ENCODE measurements around the gene PKNOX1.
"Not testable (repeated sequence)": the region's sequence is repeated elsewhere in the genome, so short reads cannot be mapped to it uniquely, and the experiment has no call there.

Gene PKNOX1

DNA sequence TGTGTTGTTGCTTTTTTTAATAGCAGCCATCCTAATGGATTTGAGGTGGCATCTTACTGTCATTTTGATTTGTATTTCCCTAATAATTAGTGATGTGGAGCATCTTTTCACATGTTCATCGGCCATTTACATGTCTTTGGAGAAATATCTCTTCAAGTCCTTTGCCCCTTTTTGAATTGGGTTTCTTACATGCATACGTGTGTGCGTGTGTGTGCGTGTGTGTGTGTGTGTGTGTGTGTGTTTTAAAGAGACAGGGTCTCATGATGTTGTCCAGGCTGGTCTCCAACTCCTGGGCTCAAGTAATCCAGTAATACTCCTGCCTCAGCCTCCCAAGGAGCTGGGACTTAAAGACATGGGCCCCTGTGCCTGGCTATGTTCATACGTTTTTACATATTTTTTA lies 9.5 kb downstream of the PKNOX1 start:
- no peak for DNase-seq (ENCODE audit: low spot score)

DNA sequence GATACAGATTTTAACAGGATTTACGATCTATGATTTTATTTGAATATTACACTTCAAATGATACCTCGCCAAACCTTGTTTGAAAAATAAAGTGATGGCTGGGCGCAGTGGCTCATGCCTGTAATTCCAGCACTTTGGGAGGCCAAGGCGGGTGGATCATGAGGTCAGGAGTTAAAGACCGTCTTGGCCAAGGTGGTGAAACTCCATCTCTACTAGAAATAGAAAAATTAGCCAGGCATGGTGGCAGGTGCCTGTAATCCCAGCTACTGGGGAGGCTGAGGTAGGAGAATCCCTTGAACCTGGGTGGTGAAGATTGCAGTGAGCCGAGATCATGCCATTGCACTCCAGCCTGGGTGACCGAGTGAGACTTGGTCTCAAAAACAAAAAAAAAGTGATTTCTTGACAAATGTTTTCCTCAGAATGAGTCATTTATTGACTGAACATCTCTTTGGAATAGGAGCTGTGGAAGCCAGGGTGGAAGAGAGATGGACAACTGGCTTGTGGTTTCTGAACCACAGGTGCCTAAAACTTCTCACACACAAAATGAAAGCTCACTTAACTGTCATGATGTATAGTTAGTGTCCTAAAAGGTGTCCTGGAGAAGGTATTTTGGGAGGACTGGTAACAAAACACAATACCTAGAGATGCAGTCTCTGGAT lies 11.9 kb downstream of the PKNOX1 start:
- DNase-seq (ENCODE audit: low spot score): no peak

DNA sequence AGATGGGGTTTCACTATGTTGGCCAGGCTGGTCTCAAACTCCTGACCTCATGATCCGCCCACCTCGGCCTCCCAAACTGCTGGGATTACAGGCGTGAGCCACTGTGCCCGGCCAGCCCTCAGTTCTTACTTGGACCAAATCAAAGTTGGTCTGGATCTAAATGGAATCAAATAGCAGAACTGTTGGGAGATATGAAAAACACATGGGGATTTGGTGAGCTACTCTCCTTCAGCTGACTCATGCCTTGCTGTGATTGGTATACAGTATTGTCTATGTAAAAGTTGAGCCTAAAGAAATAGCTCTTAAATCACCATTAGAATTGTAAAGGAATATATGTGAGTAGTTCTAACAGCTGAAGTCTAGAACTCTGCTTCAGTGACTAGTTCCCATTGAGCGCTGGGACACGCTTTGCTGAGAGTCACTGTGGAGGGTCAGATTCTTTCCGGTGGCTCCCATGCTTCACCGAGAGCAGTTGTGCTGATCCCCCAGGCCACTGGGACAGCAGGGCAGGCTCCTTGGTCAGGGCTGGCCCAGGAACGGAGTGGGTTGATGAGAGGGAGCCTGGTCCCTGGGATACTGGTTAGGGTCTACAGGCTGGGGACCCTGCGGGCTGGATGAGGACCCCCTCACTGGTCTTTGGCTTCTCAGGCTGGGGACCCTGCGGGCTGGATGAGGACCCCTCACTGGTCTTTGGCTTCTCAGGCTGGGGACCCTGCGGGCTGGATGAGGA lies 14.0 kb downstream of the PKNOX1 start:
- no peak for DNase-seq (ENCODE audit: low spot score)

DNA sequence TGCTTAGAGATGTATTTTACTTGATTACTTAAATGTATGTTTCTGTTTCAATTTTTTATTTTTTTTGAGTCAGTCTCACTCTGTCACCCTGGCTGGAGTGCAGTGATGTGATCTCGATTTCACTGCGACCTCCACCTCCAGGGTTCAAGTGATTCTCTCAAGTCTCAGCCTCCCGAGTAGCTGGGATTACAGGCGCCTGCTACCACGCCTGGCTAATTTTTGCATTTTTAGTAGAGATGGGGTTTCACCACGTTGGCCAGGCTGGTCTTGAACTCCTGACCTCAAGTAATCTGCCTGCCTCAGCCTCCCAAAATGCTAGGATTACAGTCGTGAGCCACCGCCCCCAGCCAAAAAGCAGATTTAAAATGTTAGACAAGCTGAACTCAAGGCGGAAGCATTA lies 15.0 kb downstream of the PKNOX1 start:
- not testable (repeated sequence) for DNase-seq (ENCODE audit: low spot score)

DNA sequence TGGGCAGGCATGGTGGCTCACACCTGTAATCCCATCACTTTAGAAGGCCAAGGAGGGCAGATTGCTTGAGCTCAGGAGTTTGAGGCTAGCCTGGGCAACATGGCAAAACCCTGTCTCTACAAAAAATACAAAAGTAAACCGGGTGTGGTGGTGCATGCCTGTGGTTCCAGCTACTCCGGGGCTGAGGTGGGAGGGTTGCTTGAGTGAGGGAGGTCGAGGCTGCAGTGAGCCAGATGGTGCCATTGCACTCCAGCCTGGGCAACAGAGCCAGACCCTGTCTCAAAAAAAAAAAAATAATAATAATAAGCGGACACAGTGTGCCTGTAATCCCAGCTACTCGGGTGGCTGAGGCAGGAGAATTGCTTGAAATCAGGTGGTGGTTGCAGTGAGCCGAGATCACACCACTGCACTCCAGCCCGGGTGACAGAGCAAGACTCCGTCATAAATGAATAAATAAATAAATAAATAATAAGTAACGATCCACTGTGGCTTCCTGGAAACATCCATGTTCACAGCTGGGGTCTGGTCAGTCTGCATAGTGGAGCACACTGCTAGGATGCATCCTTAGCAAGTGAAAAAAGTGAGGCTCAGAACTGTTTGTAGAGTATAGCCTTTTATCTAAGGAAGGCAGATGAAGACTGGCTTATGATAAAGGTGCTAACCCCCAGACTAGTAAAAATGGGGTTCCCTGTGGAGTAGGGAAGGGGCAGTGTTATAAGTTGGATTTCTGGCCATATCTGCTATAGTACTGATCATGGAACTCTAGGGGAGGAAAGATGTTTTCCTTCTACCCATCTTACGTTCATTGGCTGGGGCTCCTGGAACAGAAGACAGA lies 15.7 kb downstream of the PKNOX1 start:
- DNase-seq (ENCODE audit: low spot score): no peak

DNA sequence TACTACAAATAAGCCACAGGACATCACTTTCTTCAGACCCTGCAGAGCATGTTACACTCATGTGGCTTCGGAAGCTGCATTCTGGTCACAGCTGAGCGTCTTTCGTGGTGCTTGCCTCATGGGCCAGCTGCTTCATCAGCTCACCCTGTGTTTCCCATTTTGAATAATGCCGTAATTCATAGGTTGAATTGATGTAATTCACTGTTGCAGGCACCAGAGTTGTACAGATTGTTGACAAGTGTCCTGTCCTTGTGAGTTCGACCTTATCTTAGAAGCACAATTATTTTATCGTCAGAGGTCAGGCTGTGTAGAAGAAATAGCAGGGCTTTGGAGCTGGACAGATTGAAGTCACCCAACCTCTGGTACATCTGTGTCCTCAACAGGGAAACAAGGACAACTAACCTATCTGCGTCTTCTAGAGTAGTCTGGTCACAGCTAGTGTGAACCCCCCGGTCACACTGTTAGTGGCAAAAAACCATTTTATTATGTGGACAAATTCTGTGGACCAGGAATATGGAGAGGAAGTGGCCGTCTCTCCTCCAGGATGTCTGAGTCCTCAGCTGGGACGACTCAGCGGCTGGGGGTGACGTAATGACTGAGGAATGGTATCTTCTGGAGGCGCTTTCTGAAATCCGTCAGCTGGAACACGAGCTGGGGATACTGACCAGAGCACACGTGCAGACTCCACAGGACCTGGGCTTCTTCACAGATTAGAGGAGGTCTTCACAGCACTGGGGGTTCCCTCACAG lies 17.8 kb downstream of the PKNOX1 start:
- peak; percentile 66 for DNase-seq (ENCODE audit: low spot score)

DNA sequence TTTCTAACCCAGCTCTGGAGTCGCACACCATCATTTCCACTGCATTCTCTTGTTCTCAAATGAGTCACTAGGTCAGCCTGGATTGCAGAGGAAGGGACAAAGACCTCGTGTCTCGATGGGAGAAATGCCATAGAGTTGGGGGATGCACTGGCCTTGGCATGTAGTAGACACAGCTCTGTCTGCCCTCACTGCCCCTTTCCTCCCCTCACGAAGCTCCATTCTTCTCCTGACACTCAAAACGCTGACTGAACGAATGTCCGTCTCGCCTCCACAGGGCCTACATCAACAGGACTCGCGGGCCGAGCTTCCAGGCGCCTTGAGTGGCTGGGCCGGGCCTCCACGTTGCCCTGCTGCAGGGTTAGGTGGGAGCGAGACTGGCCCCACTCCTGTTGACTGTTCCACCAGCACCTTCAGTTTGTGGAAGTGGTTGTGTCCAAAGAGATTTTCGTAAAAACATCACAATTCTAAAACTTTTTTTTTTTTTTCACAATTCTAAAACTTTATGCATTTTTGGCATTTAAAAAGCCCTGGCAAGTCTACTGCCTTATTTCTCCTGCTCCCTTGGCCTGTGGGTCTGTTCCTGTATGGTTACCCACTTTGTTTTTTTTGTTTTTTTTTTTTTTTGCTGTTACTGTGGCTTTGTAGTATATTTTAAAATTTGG lies 18.8 kb downstream of the PKNOX1 start:
- DNase-seq (ENCODE audit: low spot score): no peak

DNA sequence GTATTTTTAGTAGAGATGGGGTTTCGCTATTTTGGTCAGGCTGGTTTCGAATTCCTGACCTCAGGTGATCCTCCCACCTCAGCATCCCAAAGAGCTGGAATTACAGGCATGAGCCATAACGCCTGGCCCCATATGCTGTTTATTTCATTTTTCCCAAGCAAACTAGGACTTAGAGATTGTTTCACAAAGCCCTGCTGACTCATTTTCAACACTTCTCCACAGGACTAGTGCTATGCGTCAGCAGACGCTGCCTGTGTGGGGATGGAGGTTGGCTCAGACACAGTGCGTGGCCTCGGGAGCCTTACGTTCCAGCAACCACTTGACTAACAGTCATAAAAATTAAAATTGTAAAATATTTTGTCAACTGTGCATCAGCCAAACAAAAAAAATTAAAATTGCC lies 22.7 kb downstream of the PKNOX1 start:
- peak; percentile 16 for DNase-seq (ENCODE audit: low spot score)

DNA sequence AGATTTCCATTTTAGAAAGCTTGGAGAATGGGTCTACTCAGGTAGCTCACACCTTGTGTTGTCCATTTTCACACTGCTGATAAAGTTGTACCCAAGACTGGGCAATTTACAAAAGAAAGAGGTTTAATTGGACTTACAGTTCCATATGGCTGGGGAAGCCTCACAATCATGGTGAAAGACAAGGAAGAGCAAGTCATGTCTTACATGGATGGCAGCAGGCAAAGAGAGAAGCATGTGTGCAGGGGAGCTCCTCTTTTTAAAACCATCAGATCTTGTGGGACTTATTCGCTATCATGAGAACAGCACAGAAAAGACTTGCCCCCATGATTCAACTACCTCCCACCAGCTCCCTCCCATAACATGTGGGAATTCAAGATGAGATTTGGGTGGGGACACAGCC lies 23.6 kb downstream of the PKNOX1 start:
- not testable (repeated sequence) for DNase-seq (ENCODE audit: low spot score)

DNA sequence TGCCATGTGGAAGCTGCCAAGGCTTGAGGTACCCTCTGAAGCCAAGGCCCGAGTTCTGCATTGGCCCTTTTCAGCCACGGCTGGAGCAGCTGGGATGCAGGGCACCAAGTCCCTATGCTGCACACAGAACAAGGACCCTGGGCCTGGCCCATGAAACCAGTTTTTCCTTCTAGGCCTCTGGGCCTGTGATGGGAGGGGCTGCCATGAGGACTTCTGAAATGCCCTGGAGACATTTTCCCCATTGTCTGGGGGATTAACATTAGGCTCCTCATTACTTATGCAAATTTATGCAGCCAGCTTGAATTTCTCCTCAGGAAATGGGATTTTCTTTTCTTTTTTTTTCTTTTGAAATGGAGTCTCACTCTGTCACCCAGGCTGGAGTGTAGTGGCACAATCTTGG lies 24.8 kb downstream of the PKNOX1 start:
- not testable (repeated sequence) for DNase-seq (ENCODE audit: low spot score)

DNA sequence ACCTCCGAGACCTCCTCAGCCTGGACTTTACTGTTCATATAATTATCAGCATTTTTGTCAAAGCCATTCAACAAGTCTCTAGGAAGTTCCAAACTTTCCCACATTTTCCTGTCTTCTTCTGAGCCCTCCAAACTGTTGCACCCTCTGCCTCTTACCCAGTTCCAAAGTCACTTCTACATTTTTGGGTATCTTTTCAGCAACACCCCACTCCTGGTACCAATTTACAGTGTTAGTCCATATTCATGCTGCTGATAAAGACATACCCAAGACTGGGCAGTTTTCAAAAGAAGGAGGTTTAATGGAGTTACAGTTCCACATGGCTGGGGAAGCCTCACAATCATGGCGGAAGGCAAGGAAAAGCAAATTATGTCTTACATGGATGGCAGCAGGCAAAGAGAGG lies 25.7 kb downstream of the PKNOX1 start:
- not testable (repeated sequence) for DNase-seq (ENCODE audit: low spot score)

DNA sequence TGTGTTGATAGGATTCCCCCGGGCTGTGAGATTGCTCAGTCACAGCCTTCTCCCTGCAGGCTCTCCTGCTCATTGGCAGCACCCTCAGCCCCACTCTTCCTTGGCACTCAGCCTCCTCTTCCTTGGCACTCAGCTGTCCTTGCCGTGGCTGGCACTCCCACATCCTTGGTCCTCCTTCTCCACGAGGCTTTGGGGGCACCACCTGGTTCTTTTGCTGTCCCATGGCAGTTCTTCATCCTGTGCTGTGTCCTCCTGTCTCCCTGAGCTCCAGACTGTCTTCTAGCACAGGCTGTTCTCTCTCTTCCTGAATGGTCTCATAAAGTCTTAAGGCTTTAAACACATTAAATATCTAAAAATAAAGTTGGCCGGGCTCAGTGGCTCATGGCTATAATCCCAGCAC lies 27.0 kb downstream of the PKNOX1 start:
- no peak for DNase-seq (ENCODE audit: low spot score)

DNA sequence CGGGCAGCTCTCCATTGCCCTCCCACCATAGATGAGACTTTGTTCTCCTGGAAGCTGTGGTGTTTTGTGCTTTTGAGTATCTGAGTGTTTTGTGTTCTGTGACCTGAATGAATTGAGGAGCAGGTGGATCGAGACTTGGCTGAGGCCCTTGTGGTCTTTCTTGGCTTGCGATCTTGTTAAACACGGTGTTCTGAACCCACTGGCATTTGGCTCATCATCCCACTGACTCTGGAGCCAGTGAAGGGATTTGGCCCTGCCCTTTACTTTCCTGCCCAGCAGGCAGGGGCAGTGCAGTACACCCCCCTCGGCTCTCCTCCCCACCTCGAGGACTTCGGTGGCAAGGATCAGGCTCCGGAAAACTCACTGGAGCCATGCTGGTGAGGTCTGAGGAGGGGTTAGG lies 30.6 kb downstream of the PKNOX1 start:
- no peak for DNase-seq (ENCODE audit: low spot score)

DNA sequence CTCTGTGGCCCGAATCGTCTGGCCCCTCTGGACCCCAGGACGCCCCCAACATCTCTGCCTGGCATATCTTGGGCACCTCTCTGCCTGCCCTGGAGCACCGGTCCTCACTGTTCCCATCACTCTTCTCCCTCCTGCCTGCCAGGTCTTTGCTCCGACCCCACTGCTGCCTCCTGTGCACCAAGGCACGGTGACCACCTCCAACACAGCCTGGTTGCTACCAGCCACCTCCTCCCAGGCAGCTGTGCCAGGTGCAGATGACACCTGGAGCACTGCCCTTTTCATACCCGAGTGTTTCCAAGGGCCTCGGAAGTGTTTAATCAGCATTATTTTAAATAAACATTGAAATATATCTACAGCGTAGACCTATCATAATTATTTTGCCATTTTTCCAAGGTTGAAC lies 31.3 kb downstream of the PKNOX1 start:
- no peak for DNase-seq (ENCODE audit: low spot score)

DNA sequence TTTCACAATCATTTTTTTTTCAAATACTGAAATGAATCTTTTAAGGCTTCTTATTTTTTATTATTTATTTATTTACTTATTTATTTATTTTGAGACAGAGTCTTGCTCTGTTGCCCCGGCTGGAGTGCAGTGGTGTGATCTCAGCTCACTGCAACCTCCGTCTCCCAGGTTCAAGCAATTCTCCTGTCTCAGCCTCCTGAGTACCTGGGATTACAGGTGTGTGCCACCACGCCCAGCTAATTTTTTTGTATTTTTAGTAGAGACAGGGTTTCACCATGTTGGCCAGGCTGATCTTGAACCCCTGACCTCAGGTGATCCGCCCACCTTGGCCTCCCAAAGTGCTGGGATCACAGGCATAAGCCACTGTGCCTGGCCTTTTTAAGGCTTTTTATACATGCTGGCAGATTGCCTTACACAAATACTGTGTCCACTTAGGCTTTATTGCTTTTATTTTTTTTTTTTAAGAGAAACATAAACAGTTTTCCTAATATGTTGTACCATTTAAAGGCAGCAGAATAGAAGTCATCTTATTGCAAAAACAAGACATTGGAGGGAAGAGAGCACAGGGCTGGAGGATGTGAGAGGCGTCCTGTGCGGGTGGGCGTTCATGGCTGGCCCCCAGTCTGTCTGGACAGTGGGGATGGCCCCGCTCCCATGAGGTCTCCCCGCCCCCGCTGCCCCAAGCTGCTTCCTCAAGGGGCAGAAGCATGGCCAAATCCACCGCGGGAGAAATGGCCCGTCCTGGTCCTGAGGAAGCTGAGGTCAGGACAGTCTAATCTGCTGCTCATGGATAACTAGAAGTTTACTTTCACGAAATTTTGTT lies 31.9 kb downstream of the PKNOX1 start:
- DNase-seq (ENCODE audit: low spot score): not testable (repeated sequence)

DNA sequence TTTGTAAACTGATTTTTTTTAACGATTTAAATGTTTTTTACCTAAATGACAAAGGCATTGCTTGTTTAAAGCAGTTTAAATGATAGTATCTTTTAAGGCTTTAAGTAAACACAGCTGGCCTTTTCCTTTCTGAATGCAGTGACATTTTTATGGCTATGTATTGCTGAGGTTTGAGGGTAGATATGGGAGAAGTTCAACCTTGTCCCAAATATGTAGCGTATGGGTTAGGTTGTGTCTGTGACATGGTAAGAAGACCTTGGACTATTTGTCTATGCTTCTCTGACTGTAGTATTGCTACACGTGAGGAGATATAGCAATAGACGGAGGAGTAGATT lies 32.5 kb downstream of the PKNOX1 start:
- no peak for DNase-seq (ENCODE audit: low spot score)

DNA sequence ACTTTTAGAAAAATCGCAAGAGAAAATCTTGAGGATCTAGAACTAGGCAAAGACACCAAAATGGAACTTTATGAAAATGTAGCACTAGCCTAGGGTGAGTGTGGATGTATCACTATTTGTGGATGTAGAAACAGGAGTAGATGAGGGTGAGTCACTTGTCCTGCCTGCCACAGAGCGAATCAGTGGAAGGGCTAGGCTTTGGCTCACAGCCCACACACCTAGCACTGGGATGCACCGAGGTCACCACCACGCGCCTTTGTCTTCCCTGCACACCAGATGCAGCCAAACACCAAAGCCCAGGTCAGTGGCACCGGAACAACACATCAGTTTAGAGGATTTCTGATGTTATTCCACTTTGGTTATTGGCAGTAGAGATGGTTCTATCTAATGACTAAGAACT lies 38.2 kb downstream of the PKNOX1 start:
- DNase-seq (ENCODE audit: low spot score): peak; percentile 20

DNA sequence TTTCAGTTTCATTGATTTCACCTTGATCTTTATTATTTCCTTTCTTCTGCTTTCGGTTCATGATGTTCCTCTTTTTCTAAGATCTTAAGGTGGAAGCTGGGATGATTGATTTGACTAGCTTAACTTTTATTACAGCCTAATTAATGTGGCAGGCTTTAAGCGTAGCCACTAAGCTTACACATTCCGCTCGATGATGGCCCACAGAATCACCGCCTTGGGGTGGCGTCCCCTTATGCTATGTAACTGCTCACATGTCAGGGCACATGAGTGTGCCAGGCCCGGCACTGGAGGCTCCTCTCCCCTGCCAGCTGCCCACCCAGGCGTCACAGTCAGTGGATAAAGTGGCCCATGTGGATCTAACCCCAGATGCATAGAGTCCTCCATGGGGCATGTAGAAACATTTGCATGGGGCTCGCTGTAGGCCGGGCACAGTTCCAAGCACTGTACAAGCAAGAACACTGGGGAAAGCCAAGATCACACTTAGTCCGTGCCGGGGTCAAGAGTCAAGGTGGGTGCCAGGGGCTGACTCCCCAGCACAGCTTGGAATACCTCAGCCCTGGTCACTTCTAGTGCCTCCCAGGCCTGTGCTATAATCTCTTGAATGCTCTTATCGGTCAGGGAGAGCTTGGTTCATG lies 41.7 kb downstream of the PKNOX1 start:
- DNase-seq (ENCODE audit: low spot score): no peak

DNA sequence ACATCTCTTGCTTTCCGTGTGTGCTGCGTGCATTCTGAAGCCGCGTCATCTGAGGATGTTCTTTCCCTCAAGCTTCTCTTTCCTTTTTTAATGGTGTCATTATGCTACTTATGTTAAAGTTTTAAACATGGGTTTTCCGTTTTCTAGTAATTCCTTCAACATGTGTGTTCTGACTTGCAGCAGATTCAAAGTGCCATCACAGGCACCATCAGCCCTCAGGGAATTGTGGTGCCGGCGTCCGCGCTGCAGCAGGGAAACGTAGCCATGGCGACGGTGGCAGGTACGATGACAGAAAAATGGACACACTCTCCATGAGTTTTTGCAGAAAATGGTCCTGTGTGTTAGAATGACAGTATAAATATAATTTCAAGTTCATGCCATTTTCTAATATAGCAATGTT lies 42.4 kb downstream of the PKNOX1 start:
- DNase-seq (ENCODE audit: low spot score): no peak

DNA sequence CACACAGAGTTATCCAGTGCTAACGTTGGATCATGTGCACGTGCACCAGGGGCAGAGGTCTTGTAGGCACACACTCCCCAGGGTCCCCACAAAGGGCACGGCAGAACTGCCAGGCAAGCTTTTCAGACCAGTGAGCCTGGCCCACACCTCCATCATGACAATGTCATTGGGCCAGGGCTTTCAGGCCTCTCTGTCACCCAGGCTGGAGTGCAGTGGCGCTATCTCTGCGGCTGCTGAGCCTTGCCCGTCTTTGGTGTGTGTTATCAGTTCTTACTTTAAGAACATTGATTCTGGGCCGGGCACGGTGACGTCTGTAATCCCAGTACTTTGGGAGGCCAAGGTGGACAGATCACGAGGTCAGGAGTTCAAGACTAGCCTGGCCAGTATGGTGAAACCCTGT lies 44.2 kb downstream of the PKNOX1 start:
- DNase-seq (ENCODE audit: low spot score): no peak

DNA sequence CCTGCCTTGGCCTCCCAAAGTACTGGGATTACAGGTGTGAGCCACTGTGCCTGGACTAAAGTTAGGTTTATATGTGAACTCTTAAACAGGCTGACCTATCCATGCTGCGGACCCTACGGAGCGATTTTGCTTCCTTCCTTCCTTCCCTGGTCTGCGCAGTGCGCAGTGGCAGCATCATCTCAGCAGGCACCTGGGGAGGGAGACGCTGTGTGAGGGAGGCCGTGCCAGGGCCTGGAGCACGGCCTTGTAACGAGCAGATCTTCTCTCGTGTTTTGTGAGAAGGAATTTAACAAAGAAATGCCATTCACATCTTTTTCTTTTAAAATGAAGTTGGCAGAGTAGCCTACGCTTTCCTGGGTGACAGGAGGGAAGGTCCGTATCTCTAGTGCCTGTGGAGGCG lies 45.8 kb downstream of the PKNOX1 start:
- no peak for DNase-seq (ENCODE audit: low spot score)

All from RKO (cell line).